SKM-1 treated with dmso at 0.1 percent for 144 hours (cell line): ENCODE data around the gene RPS6KL1.

Experiments
- DNase-seq: peaks from one replicate; lab custom pipeline; 2025; ENCODE audit not compliant: unreplicated experiment; lab: John Stamatoyannopoulos, UW

RPS6KL1 gene

GRCh38 chr14:74922752-74923401, at the start of gene RPS6KL1:
Gene RPS6KL1, minus strand, starts transcription at chr14:74923260. Its CDS starts 1,719 bp downstream, at chr14:74921541.
- DNase-seq: peak; percentile 14

GRCh38 chr14:74968811-74969210, 45.8 kb upstream of the RPS6KL1 start:
- DNase-seq: no peak

- DNase-seq: no peak
These were observed 42.6 kb upstream of the RPS6KL1 start for GRCh38 chr14:74965486-74966153.

- no peak for DNase-seq
These were observed 41.9 kb upstream of the RPS6KL1 start for GRCh38 chr14:74964787-74965485.

GRCh38 chr14:74963705-74964271, 40.7 kb upstream of the RPS6KL1 start:
- no peak for DNase-seq

GRCh38 chr14:74963178-74963704, 40.2 kb upstream of the RPS6KL1 start:
- no peak for DNase-seq

- DNase-seq: peak; percentile 42
These were observed 39.4 kb upstream of the RPS6KL1 start for GRCh38 chr14:74962493-74962892.

GRCh38 chr14:74962046-74962445, 39.0 kb upstream of the RPS6KL1 start:
- no peak for DNase-seq

GRCh38 chr14:74961238-74961911, 38.3 kb upstream of the RPS6KL1 start:
- DNase-seq: no peak

GRCh38 chr14:74960736-74961135, 37.7 kb upstream of the RPS6KL1 start:
- no peak for DNase-seq

GRCh38 chr14:74959596-74960180, 36.6 kb upstream of the RPS6KL1 start:
- DNase-seq: no peak

- no peak for DNase-seq
These were observed 33.4 kb upstream of the RPS6KL1 start for GRCh38 chr14:74956280-74957072.

- no peak for DNase-seq
These were observed 32.9 kb upstream of the RPS6KL1 start for GRCh38 chr14:74956027-74956279.

- no peak for DNase-seq
These were observed 32.4 kb upstream of the RPS6KL1 start, which contains the start of gene PGF for GRCh38 chr14:74955229-74956026. Gene PGF, minus strand, starts transcription at chr14:74955597. Its CDS starts 355 bp downstream, at chr14:74955242.

- no peak for DNase-seq
These were observed 31.8 kb upstream of the RPS6KL1 start for GRCh38 chr14:74954947-74955228.

- no peak for DNase-seq
These were observed 31.3 kb upstream of the RPS6KL1 start for GRCh38 chr14:74954232-74954946.

GRCh38 chr14:74953686-74954085, 30.6 kb upstream of the RPS6KL1 start:
- DNase-seq: no peak

- DNase-seq: no peak
These were observed 29.8 kb upstream of the RPS6KL1 start for GRCh38 chr14:74952697-74953484.
